CD4-positive, alpha-beta T cell treated with Interleukin-4 for 1 hour (primary cell): ENCODE results near the gene TRIM40.
"Not testable (repeated sequence)": the region's sequence is repeated elsewhere in the genome, so short reads cannot be mapped to it uniquely, and the experiment has no call there.

Experiments used
- DNase-seq, 2 donors: peaks; one replicate each; pipeline ENCODE4 v3.0.0-alpha.2; 2020 to 2022

TRIM40 gene

GRCh38 chr6:30113841-30114240 lies 22.1 kb upstream of the TRIM40 start:
- DNase-seq: no peak

- DNase-seq: no peak
Observed at GRCh38 chr6:30116724-30117123, 19.2 kb upstream of the TRIM40 start.

- DNase-seq: not testable (repeated sequence)
Observed at GRCh38 chr6:30118691-30119090, 17.2 kb upstream of the TRIM40 start.

GRCh38 chr6:30121446-30122366 lies 14.2 kb upstream of the TRIM40 start:
- no peak for DNase-seq

- DNase-seq: no peak
Observed at GRCh38 chr6:30122515-30122914, 13.4 kb upstream of the TRIM40 start.

- no peak for DNase-seq
Observed at GRCh38 chr6:30127238-30128093, 8.5 kb upstream of the TRIM40 start.

- DNase-seq: no peak
Observed at GRCh38 chr6:30129265-30130178, 6.4 kb upstream of the TRIM40 start.

- no peak for DNase-seq
Observed at GRCh38 chr6:30130179-30130679, 5.7 kb upstream of the TRIM40 start.

GRCh38 chr6:30130887-30131862 lies 4.8 kb upstream of the TRIM40 start:
- DNase-seq: peak; percentile 81 to 85

GRCh38 chr6:30131947-30132497 lies 3.9 kb upstream of the TRIM40 start:
- DNase-seq: no peak

- DNase-seq: no peak
Observed at GRCh38 chr6:30135147-30135546, 793 bp upstream of the TRIM40 start.

- DNase-seq: no peak
Observed at GRCh38 chr6:30136570-30137286, 788 bp downstream of the TRIM40 start.

- not testable (repeated sequence) for DNase-seq
Observed at GRCh38 chr6:30140240-30140639, 4.3 kb downstream of the TRIM40 start.

- DNase-seq: no peak
Observed at GRCh38 chr6:30142665-30143064, 6.7 kb downstream of the TRIM40 start.

- no peak for DNase-seq
Observed at GRCh38 chr6:30143780-30144179, 7.8 kb downstream of the TRIM40 start.

GRCh38 chr6:30144811-30145210 lies 8.9 kb downstream of the TRIM40 start:
- DNase-seq: no peak

GRCh38 chr6:30145818-30146217 lies 9.9 kb downstream of the TRIM40 start:
- no peak for DNase-seq

GRCh38 chr6:30147096-30147495 lies 11.2 kb downstream of the TRIM40 start:
- no peak for DNase-seq

GRCh38 chr6:30149234-30149633 lies 13.3 kb downstream of the TRIM40 start:
- no peak for DNase-seq
